ENCODE data around the gene CREBRF.
"Not testable (repeated sequence)": the region's sequence is repeated elsewhere in the genome, so short reads cannot be mapped to it uniquely, and the experiment has no call there.

Gene CREBRF, protein sequence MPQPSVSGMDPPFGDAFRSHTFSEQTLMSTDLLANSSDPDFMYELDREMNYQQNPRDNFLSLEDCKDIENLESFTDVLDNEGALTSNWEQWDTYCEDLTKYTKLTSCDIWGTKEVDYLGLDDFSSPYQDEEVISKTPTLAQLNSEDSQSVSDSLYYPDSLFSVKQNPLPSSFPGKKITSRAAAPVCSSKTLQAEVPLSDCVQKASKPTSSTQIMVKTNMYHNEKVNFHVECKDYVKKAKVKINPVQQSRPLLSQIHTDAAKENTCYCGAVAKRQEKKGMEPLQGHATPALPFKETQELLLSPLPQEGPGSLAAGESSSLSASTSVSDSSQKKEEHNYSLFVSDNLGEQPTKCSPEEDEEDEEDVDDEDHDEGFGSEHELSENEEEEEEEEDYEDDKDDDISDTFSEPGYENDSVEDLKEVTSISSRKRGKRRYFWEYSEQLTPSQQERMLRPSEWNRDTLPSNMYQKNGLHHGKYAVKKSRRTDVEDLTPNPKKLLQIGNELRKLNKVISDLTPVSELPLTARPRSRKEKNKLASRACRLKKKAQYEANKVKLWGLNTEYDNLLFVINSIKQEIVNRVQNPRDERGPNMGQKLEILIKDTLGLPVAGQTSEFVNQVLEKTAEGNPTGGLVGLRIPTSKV

DNA sequence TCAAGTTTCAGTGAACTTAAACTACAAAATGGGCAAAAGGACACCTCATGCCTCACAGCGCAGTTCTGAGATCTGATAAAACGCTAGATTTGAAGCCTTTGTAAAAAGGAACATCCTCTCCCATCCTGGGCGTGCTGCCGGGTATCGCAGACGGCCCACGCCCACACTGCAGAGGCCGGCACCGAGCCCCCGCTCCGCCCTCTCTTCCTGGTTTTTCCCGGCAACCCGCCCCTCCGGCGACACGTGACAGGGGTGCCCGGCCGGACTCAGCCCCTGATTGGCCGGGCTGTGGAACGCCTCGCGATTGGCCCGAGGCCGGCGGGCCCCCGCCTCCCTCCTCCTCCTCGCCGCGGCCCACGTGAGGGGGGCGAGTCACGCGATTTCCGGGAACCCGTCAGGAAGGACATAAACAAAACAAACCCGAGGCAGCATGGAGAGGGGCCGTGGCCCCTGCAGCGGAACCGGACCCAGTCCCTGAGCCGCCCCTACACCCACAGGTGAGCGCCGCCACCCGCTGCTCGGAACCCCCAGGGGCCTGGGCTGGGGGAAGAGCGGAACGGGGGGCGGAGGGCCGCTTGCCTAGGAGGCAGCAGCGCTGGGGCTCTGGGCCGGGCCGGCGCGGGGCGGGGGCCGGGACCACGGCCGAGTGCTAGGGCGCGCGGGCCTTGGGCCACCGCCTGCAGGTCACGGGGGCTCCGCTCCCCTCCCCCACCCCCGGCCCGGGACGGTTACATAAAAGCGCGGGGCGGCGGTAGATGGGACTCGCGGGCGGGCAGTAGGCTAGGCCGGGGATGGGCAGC lies at the start of gene CREBRF:
Gene CREBRF, plus strand, starts transcription at position 370 of the 800 bp plus-strand sequence. CDS start 24,424 bp downstream, outside the sequence.
- Mint-ChIP-seq H3K36me3 (no peaks in the 10 kb centered on the region), H3K4me1 (peaks cover 40% of the 10 kb centered on the region), H3K27me3 (no peaks in the 10 kb centered on the region), H3K9me3 (no peaks in the 10 kb centered on the region), H3K27ac (peak within 1 kb of the TSS; percentile 90), H3K4me3 (peak within 1 kb of the TSS; percentile 88)
- peak; percentile 89 for ATAC-seq

DNA sequence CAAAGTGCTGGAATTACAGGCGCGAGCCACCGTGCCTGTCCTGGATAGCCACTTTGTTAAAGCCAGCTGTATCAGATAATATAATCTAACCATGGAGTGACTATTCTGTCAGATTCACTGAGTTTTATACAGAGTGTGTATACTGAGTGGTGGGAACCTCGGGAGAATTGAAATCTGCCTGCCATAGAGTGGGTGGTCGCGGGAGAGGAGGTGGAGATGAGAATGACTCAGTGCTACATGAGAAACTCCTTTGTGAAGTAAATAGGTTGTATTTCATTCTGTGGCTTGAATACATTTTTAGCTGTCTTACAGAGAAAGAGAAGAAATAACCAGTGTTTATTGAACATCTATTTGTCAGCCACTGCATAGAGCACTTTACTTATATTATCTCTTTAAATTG lies 46.1 kb upstream of the CREBRF start:
- Mint-ChIP-seq H3K27ac (peak overlapping the region; percentile 43), H3K27me3 (no peaks in the 10 kb centered on the region), H3K36me3 (peaks cover 24% of the 10 kb centered on the region), H3K9me3 (no peaks in the 10 kb centered on the region), H3K4me3 (no peak overlapping the region), H3K4me1 (peaks cover 57% of the 10 kb centered on the region)
- ATAC-seq = no peak

DNA sequence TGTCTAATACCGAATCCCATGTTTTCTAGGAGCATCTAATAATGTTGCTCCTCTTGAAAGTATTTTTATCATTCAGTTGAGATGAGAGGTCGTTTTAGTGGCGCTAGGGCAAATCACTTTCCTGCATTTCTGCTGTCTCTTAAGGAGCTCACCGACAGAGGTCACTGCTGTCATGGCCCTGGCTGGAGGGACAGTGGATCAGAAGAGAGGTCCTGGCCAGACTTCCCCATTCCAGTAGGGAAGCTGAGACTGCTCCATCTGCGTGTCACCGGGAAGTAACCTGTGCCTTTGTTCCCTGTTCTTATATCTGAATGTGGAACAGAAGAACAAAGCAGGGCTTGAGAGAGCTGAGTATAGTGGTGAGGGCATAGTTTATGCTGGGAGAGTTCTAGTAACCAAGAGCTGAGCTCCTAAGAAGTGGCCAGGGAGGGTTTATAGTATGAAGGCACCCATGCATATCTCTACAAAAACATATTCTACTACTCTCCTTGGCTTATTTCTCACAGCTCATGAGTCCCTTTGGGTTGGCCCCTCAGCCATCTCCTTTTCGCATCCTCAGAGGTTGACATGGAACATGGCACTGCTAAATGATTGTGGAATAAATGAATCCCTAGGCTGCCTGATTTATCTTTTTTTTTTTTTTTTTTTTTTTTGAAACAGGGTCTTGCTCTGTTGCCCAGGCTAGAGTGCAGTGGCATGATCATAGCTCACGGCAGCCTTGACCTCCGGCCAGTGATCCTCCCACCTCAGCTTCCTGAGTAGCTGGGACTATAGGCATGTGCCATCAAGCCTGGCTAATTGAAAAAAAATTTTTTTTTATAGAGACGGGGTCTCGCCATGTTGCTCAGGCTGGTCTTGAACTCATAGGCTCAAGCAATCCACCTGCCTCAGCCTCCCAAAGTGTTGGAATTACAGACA lies 45.3 kb upstream of the CREBRF start:
- peaks cover 62% of the 10 kb centered on the region for H3K4me1 Mint-ChIP-seq
- H3K27ac Mint-ChIP-seq = peak overlapping the region; percentile 43

DNA sequence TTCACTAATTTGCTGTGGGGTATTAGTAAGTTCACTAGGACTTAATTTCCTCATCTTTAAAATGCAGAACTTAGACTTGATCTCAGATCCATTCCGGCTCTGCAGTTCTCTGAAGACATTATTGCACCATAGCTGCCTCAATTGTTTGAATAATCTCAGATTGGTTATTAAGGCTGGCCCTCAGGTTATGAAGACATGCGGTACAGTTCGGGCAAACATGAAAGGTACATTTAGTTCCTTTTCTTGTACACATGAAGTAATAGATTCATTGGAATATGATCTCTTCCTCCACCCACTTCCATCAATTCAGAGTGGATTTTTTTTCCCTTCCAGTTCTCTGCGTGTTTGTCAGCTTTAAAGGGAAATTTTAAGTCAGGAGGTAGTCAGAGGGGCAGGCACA lies 44.6 kb upstream of the CREBRF start:
- peaks cover 69% of the 10 kb centered on the region for H3K4me1 Mint-ChIP-seq
- peaks cover 24% of the 10 kb centered on the region for H3K36me3 Mint-ChIP-seq
- no peak for ATAC-seq
- H3K27me3 Mint-ChIP-seq = no peaks in the 10 kb centered on the region
- peak overlapping the region; percentile 67 for H3K27ac Mint-ChIP-seq
- H3K4me3 Mint-ChIP-seq = no peak overlapping the region
- H3K9me3 Mint-ChIP-seq = no peaks in the 10 kb centered on the region

More for the DNA sequence above, 45.3 kb upstream of the CREBRF start:
- H3K36me3 Mint-ChIP-seq = peaks cover 24% of the 10 kb centered on the region
- no peaks in the 10 kb centered on the region for H3K9me3 Mint-ChIP-seq
- no peak for ATAC-seq
- H3K4me3 Mint-ChIP-seq = no peak overlapping the region
- H3K27me3 Mint-ChIP-seq = no peaks in the 10 kb centered on the region

DNA sequence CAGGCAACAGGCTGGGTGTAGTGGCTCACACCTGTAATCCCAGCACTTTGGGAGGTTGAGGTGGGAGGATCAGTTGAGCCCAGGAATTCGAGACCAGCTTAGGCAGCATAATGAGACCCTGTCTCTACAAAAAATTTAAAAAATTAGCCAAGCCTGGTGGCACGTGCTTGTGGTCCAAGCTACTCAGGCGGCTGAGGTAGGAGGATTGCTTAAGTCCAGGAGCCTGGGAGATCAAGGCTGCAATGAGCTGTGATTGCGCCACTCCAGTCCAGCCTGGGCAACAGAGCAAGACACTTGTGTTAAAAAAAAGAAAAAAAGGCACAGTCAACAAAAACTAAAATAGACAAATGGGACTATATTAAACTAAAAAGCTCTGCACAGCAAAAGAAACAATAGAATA lies 43.3 kb upstream of the CREBRF start:
- no peak for ATAC-seq
- Mint-ChIP-seq H3K27ac (peak overlapping the region; percentile 67), H3K27me3 (no peaks in the 10 kb centered on the region), H3K36me3 (peaks cover 25% of the 10 kb centered on the region), H3K9me3 (no peaks in the 10 kb centered on the region), H3K4me3 (no peak overlapping the region), H3K4me1 (peaks cover 70% of the 10 kb centered on the region)

DNA sequence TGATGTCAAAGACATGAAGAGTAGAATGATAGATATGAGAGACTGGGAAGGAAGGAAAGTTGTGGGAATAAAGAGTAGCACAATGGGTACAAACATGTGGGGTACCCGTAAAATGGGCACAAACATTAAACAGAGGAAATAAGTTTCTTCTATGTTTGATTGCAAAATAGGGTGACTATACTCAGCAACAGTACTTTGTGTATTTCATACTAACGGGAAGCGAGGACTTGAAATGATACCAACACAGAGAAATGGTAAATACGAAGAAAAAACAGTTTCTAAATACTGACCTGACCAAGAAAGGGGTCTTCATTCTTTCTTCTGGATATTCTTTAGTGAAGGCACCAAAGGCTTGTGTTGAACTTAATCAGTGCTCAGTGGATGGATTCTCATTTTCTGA lies 41.5 kb upstream of the CREBRF start:
- Mint-ChIP-seq H3K4me1 (peaks cover 72% of the 10 kb centered on the region), H3K4me3 (no peak overlapping the region), H3K27me3 (no peaks in the 10 kb centered on the region), H3K36me3 (peaks cover 38% of the 10 kb centered on the region), H3K27ac (no peak overlapping the region), H3K9me3 (no peaks in the 10 kb centered on the region)
- no peak for ATAC-seq

DNA sequence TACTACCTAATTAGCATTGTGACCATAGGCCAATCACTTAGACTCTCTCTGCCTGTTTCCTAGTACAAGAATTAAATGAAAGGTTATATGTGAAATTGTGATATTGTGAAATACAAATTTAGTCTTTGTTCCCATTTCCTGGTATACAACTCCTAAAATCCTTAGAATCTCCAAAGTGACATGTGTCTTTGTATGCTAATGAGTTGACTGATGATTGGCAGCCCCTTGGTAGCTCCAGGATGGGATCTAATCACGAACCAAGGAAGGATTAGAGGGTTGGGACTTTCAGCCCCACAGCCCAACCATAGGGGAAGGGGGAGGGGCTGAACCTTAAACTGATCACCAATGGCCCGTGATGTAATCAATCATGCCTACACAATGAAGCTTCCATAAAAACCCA lies 41.0 kb upstream of the CREBRF start:
- peak overlapping the region; percentile 91 for H3K27ac Mint-ChIP-seq
- no peak for ATAC-seq
- H3K4me1 Mint-ChIP-seq = peaks cover 67% of the 10 kb centered on the region
- H3K36me3 Mint-ChIP-seq = peaks cover 44% of the 10 kb centered on the region
- no peak overlapping the region for H3K4me3 Mint-ChIP-seq
- H3K9me3 Mint-ChIP-seq = no peaks in the 10 kb centered on the region
- no peaks in the 10 kb centered on the region for H3K27me3 Mint-ChIP-seq

DNA sequence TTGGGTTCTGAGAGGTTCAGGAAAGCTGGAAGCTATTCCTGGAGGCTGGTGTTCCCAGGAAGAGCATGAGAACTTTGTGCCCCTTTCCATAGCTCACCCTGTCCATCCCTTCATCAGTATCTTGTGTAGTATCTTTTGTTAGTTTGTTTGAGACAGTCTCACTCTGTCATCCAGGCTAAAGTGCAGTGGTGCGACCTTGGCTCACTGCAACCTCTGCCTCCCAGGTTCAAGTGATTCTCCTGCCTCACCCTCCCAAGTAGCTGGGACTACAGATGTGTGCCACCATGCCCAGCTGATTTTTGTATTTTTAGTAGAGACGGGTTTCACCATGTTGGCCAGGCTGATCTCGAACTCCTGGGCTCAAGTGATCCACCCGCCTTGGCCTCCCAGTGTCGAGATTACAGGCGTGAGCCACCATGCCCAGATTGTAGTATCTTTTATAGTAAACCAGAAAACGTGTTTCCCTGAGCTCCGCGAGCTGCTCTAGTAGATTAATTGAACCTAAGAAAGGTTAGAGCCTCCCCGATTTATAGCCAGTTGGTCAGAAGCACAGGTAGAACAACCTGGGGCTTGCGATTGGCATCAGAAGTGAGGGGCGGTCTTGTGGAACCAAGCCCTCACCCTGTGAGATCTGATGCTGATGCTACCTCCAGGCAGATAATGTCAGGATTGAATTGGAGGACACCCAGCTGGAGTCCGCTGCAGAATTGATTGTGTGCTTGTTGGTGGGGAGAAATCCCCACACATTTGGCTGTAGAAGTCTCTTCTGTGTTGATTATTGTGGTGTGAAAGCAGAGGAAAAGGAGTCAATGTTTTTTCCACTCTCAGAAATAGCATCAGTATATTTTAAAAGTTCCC lies 40.3 kb upstream of the CREBRF start:
- Mint-ChIP-seq H3K27ac (peak overlapping the region; percentile 91), H3K36me3 (peaks cover 50% of the 10 kb centered on the region), H3K4me3 (no peak overlapping the region), H3K4me1 (peaks cover 61% of the 10 kb centered on the region), H3K27me3 (no peaks in the 10 kb centered on the region), H3K9me3 (no peaks in the 10 kb centered on the region)
- no peak for ATAC-seq

DNA sequence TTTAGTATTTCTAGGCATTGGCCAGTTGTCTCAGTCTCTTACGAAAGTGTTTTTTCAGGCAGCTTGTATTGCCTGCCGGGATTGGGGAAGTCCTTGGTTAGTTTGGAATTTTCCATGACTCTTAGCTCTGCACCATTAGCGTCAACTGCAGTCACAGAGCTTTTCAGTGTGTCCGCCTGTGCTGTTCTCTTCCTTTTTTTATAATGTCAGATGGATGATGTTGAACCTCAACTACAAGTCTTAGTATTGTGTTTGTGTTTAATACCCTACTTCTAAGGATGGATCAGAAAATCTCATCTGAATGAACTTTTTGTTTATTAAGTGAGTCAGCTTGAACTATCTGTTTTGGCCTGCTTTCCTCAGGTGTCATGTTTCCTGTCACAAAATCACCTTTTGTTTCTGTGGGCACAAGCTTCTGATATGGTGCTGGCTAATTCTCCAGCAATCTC lies 39.5 kb upstream of the CREBRF start:
- Mint-ChIP-seq H3K4me1 (peaks cover 57% of the 10 kb centered on the region), H3K36me3 (peaks cover 56% of the 10 kb centered on the region), H3K9me3 (no peaks in the 10 kb centered on the region), H3K27ac (peak overlapping the region; percentile 91), H3K4me3 (no peak overlapping the region), H3K27me3 (no peaks in the 10 kb centered on the region)
- peak; percentile 85 for ATAC-seq

DNA sequence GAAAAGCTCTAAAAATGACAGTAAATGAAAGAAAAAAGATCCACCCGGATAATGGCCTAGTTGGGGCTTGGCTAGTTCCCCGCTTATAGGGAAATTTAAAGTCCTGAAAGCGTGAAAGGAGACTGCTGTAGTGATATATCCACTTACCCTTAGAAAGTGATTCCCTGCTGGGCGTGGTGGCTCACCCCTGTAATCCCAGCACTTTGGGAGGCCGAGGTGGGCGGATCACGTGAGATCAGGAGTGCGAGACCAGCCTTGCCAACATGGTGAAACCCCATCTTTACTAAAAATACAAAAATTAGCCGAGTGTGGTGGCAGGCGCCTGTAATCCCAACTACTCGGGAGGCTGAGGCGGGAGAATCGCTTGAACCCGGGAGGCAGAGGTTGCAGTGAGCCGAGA lies 39.1 kb upstream of the CREBRF start:
- H3K9me3 Mint-ChIP-seq, ATAC-seq, H3K27me3 Mint-ChIP-seq, H3K4me3 Mint-ChIP-seq: not testable (repeated sequence)
- Mint-ChIP-seq H3K36me3 (peaks cover 56% of the 10 kb centered on the region), H3K4me1 (peaks cover 53% of the 10 kb centered on the region), H3K27ac (peak overlapping the region; percentile 91)

DNA sequence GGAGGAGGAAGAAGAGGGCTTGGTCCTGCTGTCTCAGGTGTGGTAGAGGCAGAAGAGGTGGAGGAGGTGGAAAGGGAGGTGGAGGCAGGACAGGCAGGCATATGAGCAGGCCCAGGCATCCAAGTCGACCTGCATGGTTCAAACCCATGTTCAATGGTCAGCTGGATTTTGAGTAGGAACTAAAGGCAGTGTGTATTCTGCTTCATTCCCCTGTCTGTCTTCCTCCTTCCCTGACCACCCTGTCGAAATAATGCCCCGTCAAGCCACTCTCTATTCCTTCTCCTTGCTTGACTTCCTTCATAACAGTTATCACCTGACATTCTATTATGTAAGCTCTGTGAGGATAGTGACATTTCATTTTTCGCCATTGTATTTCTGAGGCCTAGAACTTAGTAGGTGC lies 37.8 kb upstream of the CREBRF start:
- H3K9me3 Mint-ChIP-seq = no peaks in the 10 kb centered on the region
- peaks cover 43% of the 10 kb centered on the region for H3K4me1 Mint-ChIP-seq
- H3K4me3 Mint-ChIP-seq = no peak overlapping the region
- H3K27me3 Mint-ChIP-seq = no peaks in the 10 kb centered on the region
- H3K27ac Mint-ChIP-seq = peak overlapping the region; percentile 91
- no peak for ATAC-seq
- peaks cover 58% of the 10 kb centered on the region for H3K36me3 Mint-ChIP-seq

DNA sequence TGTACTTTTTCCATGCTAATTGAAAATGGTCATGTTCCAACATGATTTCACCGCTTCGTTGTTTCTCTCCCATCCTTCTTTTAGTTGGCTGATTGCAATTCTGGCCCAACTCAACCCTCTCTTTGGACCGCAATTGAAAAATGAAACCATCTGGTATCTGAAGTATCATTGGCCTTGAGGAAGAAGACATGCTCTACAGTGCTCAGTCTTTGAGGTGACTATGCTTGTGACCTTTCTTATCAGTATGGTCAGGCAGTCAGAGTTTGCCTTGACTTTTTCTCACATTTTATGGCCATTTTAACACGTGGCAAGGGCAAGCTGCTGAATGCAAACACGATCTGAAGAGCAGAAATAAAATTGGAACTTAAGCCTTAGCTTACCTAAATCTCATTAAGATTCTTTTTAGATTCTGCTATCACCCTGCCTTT lies 36.0 kb upstream of the CREBRF start:
- Mint-ChIP-seq H3K27ac (no peak overlapping the region), H3K27me3 (no peaks in the 10 kb centered on the region), H3K4me3 (no peak overlapping the region), H3K9me3 (no peaks in the 10 kb centered on the region), H3K36me3 (peaks cover 64% of the 10 kb centered on the region), H3K4me1 (peaks cover 32% of the 10 kb centered on the region)
- no peak for ATAC-seq

DNA sequence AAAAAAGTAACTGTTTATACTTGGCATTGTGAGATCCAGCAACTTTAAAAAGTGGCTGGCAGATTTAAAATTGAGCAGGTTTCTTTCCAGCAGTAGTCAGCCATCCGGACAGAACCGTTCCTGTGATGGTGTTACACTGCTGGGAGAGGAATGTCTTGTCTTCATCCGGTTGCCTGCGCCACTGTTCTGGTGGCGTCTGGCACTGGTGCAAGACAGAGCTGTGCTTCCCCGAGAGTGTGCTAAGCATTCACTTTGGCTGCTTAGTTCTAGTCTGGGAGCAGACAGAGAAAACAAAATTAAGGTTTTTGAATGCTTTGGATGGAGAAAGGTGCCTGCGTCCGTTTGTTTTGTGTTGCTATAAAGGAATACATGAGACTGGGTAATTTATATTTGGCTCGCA lies 35.5 kb upstream of the CREBRF start:
- Mint-ChIP-seq H3K4me3 (no peak overlapping the region), H3K4me1 (peaks cover 27% of the 10 kb centered on the region), H3K27ac (no peak overlapping the region), H3K9me3 (no peaks in the 10 kb centered on the region), H3K36me3 (peaks cover 68% of the 10 kb centered on the region), H3K27me3 (no peaks in the 10 kb centered on the region)
- no peak for ATAC-seq

DNA sequence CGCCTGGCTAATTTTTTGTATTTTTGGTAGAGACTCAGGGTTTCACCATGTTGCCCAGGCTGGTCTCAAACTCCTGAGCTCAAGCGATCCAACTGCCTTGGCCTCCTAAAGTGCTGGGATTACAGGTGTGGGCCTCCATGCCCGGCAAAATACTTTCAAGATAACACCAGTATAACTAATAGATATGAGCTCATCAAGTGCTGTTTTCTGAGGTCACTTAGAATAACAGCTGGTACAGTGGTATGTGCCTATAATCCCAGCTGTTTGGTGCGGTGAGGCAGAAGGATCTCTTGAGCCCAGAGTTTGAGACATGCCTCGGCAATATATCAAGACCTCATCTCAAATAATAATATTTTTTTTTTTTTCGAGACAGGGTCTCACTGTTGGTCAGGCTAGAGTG lies 30.5 kb upstream of the CREBRF start:
- Mint-ChIP-seq H3K27ac (no peak overlapping the region), H3K4me1 (no peaks in the 10 kb centered on the region), H3K9me3 (no peaks in the 10 kb centered on the region), H3K4me3 (no peak overlapping the region), H3K27me3 (no peaks in the 10 kb centered on the region), H3K36me3 (peaks cover 38% of the 10 kb centered on the region)
- ATAC-seq = no peak
